HG02840 (cell line): ENCODE measurements around the gene ACY1.

Source experiments
- ATAC-seq: cut with Tn5 transposase; IDR thresholded peaks from one replicate; pipeline ENCODE4 v1.9.1; 2021; ENCODE audit warnings: mild to moderate bottlenecking, moderate library complexity, moderate number of reproducible peaks; ENCODE audit not compliant: unreplicated experiment, low FRiP score

ACY1 gene

GRCh38 chr3:51945926-51946705, 37.2 kb upstream of the ACY1 start:
- ATAC-seq: no peak

GRCh38 chr3:51946796-51947195, 36.5 kb upstream of the ACY1 start:
- no peak for ATAC-seq

GRCh38 chr3:51947215-51947900, 36.0 kb upstream of the ACY1 start:
- no peak for ATAC-seq

- no peak for ATAC-seq
Measured at GRCh38 chr3:51948016-51948580, 35.2 kb upstream of the ACY1 start.

- no peak for ATAC-seq
Measured at GRCh38 chr3:51949121-51949520, 34.2 kb upstream of the ACY1 start.

- ATAC-seq: no peak
Measured at GRCh38 chr3:51950899-51951298, 32.4 kb upstream of the ACY1 start.

GRCh38 chr3:51953445-51953844, 29.9 kb upstream of the ACY1 start:
- no peak for ATAC-seq

- no peak for ATAC-seq
Measured at GRCh38 chr3:51954105-51954504, 29.2 kb upstream of the ACY1 start.

- no peak for ATAC-seq
Measured at GRCh38 chr3:51954713-51955112, 28.6 kb upstream of the ACY1 start.

GRCh38 chr3:51955175-51955892, 28.0 kb upstream of the ACY1 start, which contains the start of gene GPR62:
TSS of gene GPR62 (plus strand) at chr3:51955381. CDS start at chr3:51955653, 272 bp downstream.
- ATAC-seq: no peak

- no peak for ATAC-seq
Measured at GRCh38 chr3:51955893-51956770, 27.2 kb upstream of the ACY1 start.

- no peak for ATAC-seq
Measured at GRCh38 chr3:51957520-51958205, 25.7 kb upstream of the ACY1 start.

- no peak for ATAC-seq
Measured at GRCh38 chr3:51958603-51959521, 24.5 kb upstream of the ACY1 start.

- ATAC-seq: no peak
Measured at GRCh38 chr3:51959651-51960050, 23.7 kb upstream of the ACY1 start.

- no peak for ATAC-seq
Measured at GRCh38 chr3:51960386-51960785, 22.9 kb upstream of the ACY1 start.

GRCh38 chr3:51961011-51961410, 22.3 kb upstream of the ACY1 start:
- no peak for ATAC-seq

- ATAC-seq: no peak
Measured at GRCh38 chr3:51961602-51962569, 21.4 kb upstream of the ACY1 start.
